ENCODE data around the gene TWF2. TPM values are rescaled to one million over a fixed set of nuclear protein-coding genes. Genes with fewer than 3 reads are reported as not detected.

Gene TWF2
- total RNA-seq, 1 experiment from 2014 or later: 102 TPM

DNA sequence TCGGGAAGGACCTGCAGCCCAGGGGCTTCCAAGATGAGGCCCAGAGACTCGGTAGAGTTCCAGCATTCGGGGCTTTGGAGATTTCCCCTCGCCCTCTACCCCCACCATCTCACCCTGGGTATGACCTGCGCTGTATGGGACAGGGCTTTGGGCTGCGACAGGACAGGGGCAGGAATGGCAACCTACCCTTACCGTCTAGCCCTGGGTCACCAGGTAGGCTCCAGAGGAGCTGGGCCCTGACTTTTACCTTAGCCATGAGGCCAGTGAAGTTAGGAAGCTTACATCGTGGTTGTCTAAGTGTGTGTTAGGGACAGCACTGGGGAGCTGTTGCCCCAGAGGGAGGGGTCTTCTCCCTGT is 7.3 kb upstream of the TWF2 start:
- no TSS peak for BruUV-seq (replicated peaks)
- H3K27me3 ChIP-seq (ENCODE audit: insufficient read depth, low read depth): no peaks in the 10 kb centered on the region

DNA sequence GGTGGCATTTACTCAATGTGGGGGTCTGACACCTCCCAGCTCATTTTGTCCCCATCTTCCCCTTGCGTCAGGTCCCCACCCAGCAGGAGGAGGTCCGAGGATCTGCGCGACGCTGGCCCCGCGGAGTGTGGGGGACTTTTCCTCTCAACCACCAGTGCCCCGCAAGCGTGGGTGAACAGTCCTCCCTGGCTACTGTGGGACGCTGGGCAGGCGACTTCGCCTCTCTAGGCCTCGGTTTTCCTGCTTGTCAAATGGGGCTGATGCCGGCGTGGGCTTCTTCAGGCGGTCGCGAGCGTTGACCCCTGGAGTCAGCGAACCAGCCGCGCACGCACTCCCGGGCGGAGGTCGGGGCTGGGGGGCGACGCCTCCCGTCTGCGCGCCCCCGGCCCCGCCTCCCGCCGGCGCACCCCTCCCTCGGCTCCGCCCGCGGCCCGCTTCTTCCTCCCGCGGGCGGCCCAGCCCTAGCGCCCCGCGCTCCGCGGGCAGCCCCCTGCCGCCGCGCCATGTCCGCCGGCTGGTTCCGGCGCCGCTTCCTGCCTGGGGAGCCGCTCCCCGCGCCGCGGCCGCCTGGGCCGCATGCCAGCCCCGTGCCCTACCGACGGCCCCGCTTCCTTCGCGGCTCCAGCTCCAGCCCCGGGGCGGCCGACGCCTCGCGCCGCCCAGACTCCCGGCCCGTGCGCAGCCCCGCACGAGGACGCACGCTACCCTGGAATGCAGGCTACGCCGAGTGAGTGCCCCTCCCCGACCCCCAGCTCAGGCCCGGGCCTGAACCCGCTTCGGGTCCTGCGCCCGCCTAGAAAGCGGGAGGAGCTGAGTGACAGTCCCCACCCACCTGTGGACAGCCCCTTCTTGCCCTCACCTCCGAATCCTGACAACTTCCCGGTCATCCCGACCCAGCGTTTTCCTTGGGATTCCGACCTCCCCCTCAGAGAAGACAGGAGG is 6.6 kb upstream of the TWF2 start, which contains the start of gene PPM1M:
TSS of gene PPM1M (plus strand) at position 438 of the 942 bp plus-strand sequence. CDS start at position 504, 66 bp downstream.
- H3K79me2 ChIP-seq (ENCODE audit: low read depth): peaks cover 3% of the 10 kb centered on the region; the same call in 1 of the 2 replicates
- H3K9me2 ChIP-seq (ENCODE audit: insufficient read depth): no peaks in the 10 kb centered on the region
- no peaks in the 10 kb centered on the region for H3K9me3 ChIP-seq (ENCODE audit: insufficient read depth, low read depth)
- TF ChIP-seq EZH2 (IDR thresholded peaks at IDR 0.05; ENCODE audit: low read depth): no peak
- TF ChIP-seq, protein P1, sequence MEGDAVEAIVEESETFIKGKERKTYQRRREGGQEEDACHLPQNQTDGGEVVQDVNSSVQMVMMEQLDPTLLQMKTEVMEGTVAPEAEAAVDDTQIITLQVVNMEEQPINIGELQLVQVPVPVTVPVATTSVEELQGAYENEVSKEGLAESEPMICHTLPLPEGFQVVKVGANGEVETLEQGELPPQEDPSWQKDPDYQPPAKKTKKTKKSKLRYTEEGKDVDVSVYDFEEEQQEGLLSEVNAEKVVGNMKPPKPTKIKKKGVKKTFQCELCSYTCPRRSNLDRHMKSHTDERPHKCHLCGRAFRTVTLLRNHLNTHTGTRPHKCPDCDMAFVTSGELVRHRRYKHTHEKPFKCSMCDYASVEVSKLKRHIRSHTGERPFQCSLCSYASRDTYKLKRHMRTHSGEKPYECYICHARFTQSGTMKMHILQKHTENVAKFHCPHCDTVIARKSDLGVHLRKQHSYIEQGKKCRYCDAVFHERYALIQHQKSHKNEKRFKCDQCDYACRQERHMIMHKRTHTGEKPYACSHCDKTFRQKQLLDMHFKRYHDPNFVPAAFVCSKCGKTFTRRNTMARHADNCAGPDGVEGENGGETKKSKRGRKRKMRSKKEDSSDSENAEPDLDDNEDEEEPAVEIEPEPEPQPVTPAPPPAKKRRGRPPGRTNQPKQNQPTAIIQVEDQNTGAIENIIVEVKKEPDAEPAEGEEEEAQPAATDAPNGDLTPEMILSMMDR (conservative IDR thresholded peaks at IDR 0.05): no peak
- intact Hi-C loops (cut with micrococcal nuclease; ENCODE audit: unreplicated experiment): no loop called here
- H3K4me1 ChIP-seq (replicated peaks; ENCODE audit: insufficient read depth): peaks cover 32% of the 10 kb centered on the region
- H3K27ac ChIP-seq: peak within 1 kb of the TSS; percentile 63
- peaks cover 37% of the 10 kb centered on the region; the same call in 1 of the 2 replicates for H3F3A ChIP-seq (ENCODE audit: insufficient read depth, low read depth)
- no peaks in the 10 kb centered on the region for H3K27me3 ChIP-seq (ENCODE audit: insufficient read depth, low read depth)
- no TSS peak for BruUV-seq (replicated peaks)
- peak within 1 kb of the TSS; percentile 77; the same call in 1 of the 2 replicates for H2AFZ ChIP-seq
- peak within 1 kb of the TSS; percentile 75 for H3K4me2 ChIP-seq
- H4K20me1 ChIP-seq (ENCODE audit: insufficient read depth): no peaks in the 10 kb centered on the region
- peak within 1 kb of the TSS; percentile 58 for H3K4me3 ChIP-seq
- POLR2A ChIA-PET (ENCODE audit: unreplicated experiment): no interaction called here
- peak in 1 of 2 experiments; percentile 60 for DNase-seq
- CTCF ChIA-PET: interaction anchor here (0.6 to 1.2 kb wide), 2 partner anchors 23 to 38 kb away, joined by 3 to 4 read pairs; no protein-coding TSS in a partner anchor
- no peaks in the 10 kb centered on the region for H3K36me3 ChIP-seq (ENCODE audit: low read depth)

More for the DNA sequence above, 7.3 kb upstream of the TWF2 start:
- Histone ChIP-seq H3K36me3 (ENCODE audit: low read depth) (no peaks in the 10 kb centered on the region), H3F3A (ENCODE audit: insufficient read depth, low read depth) (peaks cover 38% of the 10 kb centered on the region; the same call in 1 of the 2 replicates), H2AFZ (peak overlapping the region; percentile 77; the same call in 1 of the 2 replicates), H3K27ac (no peak overlapping the region), H4K20me1 (ENCODE audit: insufficient read depth) (no peaks in the 10 kb centered on the region), H3K4me3 (peak overlapping the region; percentile 58), H3K4me1 (replicated peaks; ENCODE audit: insufficient read depth) (peaks cover 26% of the 10 kb centered on the region), H3K4me2 (peak overlapping the region; percentile 74), H3K9me3 (ENCODE audit: insufficient read depth, low read depth) (no peaks in the 10 kb centered on the region), H3K79me2 (ENCODE audit: low read depth) (no peaks in the 10 kb centered on the region), H3K9me2 (ENCODE audit: insufficient read depth) (no peaks in the 10 kb centered on the region)
- intact Hi-C loops (cut with micrococcal nuclease; ENCODE audit: unreplicated experiment): no loop called here
- CTCF ChIA-PET: interaction anchor here (1.2 kb wide), 1 partner anchor 37 kb away, joined by 3 read pairs; no protein-coding TSS in a partner anchor
- no peak for DNase-seq
- TF ChIP-seq, protein P1 (conservative IDR thresholded peaks at IDR 0.05): no peak
- no peak for TF ChIP-seq EZH2 (IDR thresholded peaks at IDR 0.05; ENCODE audit: low read depth)
- POLR2A ChIA-PET (ENCODE audit: unreplicated experiment): no interaction called here

DNA sequence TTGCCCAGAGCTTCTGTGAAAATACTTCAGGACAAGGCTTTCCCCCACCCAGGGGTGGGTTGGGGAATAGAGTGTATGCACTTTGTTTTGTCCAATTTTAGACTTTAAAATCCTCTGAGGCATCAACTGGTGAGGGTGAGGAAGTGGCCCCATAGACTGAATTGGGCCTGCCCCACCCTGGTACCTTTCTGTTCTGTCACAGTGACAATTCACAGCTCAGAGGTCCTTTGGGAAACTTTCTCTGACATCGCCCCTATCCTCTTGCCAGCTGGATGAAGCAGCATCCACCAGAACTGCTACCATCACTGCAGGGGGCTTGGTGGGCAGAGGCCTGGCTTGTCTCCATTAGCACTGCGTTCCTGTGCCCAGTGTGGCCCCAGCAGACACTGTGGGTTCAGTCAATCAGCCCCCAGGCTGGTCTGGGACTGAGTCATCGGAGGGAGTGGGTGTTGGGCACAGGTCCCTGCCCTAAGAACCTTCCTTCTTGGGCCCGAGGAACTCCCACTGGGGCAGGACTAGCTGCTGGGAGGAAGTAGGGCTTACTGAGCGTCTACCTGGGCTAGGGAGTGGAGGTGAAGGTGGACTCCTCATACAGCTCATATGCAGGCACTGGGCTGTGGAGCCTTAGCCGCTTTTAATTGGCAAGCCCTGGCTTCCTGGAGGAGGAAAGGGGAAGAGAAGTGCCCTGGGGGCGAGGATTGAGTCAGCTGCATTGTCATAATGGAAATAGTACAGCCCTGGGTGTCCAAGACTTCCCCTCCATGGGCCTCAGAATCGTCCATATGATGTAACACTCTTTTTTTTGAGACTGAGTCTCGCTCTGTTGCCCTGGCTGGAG is 5.1 kb upstream of the TWF2 start:
- Histone ChIP-seq H3K36me3 (ENCODE audit: low read depth) (no peaks in the 10 kb centered on the region), H3K9me2 (ENCODE audit: insufficient read depth) (no peaks in the 10 kb centered on the region), H3K9me3 (ENCODE audit: insufficient read depth, low read depth) (no peaks in the 10 kb centered on the region), H3K27ac (peak overlapping the region; percentile 63), H3K4me1 (replicated peaks; ENCODE audit: insufficient read depth) (peaks cover 40% of the 10 kb centered on the region), H3K27me3 (ENCODE audit: insufficient read depth, low read depth) (no peaks in the 10 kb centered on the region), H3K79me2 (ENCODE audit: low read depth) (peaks cover 19% of the 10 kb centered on the region), H4K20me1 (ENCODE audit: insufficient read depth) (no peaks in the 10 kb centered on the region), H3K4me2 (peak overlapping the region; percentile 75), H2AFZ (no peak overlapping the region), H3F3A (ENCODE audit: insufficient read depth, low read depth) (peaks cover 29% of the 10 kb centered on the region; the same call in 1 of the 2 replicates), H3K4me3 (no peak overlapping the region)
- no peak for TF ChIP-seq EZH2 (IDR thresholded peaks at IDR 0.05; ENCODE audit: low read depth)
- TF ChIP-seq, protein P1 (conservative IDR thresholded peaks at IDR 0.05): no peak
- intact Hi-C loops (cut with micrococcal nuclease; ENCODE audit: unreplicated experiment): no loop called here
- BruUV-seq (replicated peaks): no TSS peak
- ChIA-PET POLR2A (ENCODE audit: unreplicated experiment) (interaction anchor here (0.6 to 0.7 kb wide), 3 partner anchors 17 to 195 kb away, joined by 5 to 9 read pairs (median 6); partner anchors contain the start of gene WDR82), CTCF (no interaction called here)
- peak; percentile 71 to 80 for DNase-seq
